Islet of Langerhans (tissue), 1 donor: ENCODE data around the gene CIROP.

ENCODE experiments used
- FAIRE-seq: peaks from one replicate; lab custom pipeline; 2011; peaks lifted over from hg19 to GRCh38; lab: Jason Lieb, UNC

CIROP gene

DNA sequence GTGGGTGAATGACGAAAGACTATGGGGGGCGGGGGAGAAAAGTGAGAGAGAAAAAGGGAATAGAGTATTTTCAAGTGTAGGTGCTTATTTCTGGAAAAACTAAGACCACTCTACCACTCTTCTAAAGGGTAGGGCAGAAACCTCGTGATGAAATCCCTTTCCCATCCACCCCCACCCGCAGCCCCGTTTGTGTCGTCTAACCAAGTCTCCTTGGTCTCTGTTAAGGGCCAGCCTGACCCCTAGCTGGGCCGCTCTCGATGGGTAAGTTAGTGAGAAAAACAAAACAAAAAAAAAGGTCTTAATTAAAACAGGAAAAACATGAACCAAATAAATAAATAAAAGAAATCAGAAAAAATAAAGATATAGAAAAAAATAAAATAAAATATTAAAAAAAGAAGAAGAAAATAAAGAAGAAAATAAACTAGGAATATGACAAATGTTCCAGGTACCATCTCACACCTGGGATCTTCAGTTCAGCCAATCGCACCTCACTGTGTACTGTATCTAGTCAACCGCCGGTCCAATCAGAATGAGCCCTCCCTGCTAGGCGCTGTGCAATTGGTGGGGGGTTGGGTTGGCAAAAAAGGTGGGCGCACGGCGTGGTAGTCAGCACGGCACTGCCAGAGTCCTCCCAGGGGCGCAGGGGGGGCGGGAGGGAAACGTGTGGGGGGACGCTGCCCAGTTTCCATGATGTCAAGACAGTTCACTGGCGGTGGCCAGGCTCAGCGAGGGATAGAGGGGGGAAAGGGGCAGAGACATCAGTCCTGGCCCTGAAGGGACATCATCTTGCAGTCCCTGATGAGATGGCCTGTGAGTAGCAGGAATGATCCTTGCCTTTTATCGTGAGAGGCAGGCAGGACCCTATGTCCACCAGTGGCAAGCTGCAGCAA is 37.7 kb downstream of the CIROP start:
- FAIRE-seq = no peak

GRCh38 chr14:23066368-23066767 is 38.4 kb downstream of the CIROP start:
- no peak for FAIRE-seq

DNA sequence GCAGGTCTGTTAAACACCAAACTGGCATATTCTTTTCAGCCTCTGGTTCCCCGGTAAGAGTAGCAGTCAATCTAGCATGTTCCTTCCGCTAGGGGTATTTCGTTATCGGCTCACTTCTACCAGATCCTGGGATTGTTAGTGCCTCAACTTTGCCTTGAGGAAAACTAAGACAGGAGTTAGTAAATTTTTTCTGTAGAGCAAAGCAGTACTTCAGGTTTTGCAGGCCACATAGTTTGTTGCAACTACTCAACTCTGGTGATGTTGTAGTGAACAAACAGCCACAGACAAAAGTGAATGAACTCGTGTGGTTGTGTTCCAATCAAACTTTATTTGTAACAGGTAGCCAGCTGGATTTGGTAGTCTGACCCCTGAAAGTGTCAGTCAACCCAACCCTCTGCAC is 41.2 kb downstream of the CIROP start:
- FAIRE-seq = no peak

- no peak for FAIRE-seq
These were observed 42.8 kb downstream of the CIROP start for GRCh38 chr14:23062002-23062401.

- no peak for FAIRE-seq
These were observed 44.1 kb downstream of the CIROP start for GRCh38 chr14:23060536-23061260.

GRCh38 chr14:23058654-23059504 is 45.9 kb downstream of the CIROP start:
- FAIRE-seq = no peak

DNA sequence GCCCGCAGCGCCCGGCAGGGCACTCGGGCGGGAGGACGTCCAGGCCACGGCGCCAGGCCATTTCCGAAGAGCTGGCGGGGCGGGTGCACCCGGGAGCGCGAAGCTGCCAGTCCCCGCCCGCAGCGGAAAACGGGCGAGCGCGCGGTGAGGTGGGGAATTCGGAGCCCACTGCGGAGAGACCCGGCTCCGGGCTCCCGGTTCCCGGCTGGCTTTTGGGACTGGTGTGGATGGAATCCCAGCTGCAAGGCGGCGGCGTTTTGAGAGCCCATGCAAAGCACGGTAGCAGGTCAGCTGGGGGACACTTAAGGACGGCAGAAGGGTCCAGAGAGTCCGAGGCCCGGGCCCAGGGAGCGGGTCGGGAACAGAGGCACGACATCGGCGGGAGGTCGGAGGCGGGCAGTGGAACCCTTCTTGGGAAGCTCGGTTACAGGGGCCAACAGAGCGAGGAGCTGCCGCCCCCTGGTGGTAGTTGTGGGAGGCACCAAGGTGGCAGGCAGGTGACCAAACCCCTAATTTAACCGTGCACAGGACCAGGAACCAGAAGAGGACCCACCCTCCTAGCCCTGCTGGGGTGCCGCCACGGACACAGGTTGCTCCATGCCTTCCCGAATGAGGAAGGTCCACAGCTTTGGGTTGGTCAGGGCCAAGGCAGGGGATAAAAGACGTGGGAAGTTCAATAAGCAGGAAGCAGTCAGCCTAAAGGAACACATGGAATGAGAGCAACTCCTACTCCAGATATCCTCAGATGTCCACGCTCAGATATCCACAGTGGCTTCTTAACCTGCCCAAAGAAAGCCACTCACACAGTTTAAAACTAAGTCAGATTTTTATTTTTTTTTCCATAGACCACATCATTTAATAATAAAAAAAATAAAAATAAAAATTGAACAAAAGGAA is 46.8 kb downstream of the CIROP start:
- FAIRE-seq = no peak

DNA sequence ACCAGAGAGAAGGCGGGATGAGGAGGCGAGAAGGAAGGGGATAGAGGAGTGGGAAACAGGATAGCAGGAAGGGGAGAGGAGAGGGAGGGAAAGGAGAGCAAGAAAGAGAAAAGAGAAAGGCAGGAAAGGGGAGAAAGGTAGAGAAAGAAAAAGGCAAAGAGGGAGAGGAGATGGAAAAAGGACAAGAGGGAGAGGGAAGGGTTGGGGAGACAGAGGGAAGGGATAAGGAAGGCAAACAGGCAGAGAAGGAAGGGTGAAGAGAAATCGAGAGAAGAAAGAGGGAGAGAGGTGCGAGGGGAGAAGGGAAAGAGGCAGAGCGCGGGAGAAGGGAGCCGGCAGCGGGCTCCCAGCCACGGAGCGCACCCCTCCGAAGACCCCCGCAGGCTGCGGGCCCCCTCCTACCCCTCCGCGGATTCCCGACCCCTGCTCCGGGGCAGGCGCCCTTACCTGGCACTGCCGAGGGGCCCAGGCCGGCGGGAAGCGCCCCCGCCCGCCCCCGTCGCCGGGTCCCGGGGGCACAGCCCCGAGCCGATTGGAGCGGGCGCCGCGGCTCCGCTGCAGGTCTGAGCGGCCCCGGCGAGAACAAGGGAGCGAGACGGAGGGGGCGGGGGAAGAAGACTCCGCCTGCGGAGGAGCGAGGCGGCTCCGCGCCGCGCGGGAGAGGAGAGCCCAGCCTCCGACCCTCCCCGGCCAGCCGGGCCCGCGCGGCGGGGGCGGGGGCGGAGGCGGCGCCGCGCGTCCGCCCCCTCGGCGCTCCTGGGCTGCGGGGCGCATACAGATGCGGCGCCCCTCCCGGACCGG is 47.6 kb downstream of the CIROP start, which contains the start of gene CDH24:
TSS of gene CDH24 (minus strand) at position 565 of the 801 bp plus-strand sequence. CDS start 1,787 bp downstream, outside the sequence.
- no peak for FAIRE-seq

- no peak for FAIRE-seq
These were observed 48.4 kb downstream of the CIROP start for GRCh38 chr14:23056145-23056955.

DNA sequence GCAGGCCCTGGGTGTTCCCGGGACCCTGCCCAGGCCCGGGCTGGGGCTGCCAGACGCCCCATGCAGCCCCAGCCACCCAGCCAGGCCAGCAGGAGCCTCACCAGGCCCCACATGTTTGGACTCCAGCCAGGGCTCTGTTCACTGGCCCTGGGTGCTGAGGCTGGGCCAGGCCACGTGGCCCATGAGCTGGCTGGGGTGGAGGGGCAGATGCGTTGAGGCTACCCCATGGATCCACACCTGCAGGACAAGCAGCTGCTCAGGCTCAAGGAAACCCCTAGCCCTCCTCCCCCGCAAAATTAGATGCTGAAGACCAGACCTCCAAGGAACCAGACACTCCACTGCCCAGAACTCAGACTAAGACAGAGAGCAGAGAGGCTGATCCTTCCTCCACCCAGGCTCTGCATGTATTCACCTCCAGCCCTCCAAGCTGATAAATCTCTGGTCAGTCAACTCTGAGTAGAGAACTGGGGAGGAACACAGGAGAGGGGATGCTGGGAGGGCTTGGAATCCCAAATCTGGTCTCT is 49.1 kb downstream of the CIROP start:
- no peak for FAIRE-seq

GRCh38 chr14:23055147-23055550 is 49.6 kb downstream of the CIROP start:
- FAIRE-seq = no peak

- no peak for FAIRE-seq
These were observed 50.6 kb downstream of the CIROP start for GRCh38 chr14:23054000-23054811.

GRCh38 chr14:23053426-23053825 is 51.4 kb downstream of the CIROP start:
- FAIRE-seq = no peak

DNA sequence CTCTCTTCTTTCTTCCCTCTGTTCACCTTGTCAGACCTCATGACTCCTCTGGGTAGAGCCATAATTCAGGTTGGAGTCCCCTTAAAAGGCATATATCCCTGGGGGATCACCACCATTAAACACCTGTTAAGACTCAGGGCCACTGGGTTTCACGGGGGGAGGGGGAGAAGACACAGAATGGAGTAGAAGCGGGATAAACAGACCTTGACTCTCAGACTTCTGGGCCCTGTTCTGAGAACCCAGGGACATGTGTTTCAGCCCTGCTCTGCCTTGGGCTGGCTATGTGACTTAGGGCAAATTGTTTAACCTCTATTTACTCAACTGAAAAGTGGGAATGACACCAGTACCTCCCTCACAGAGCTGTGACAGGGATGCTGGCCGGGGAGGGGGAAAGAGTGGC is 52.1 kb downstream of the CIROP start:
- no peak for FAIRE-seq

- FAIRE-seq = no peak
These were observed 52.6 kb downstream of the CIROP start for GRCh38 chr14:23052182-23052623.

GRCh38 chr14:23051141-23052057 is 53.4 kb downstream of the CIROP start:
- no peak for FAIRE-seq
